Measurements from ENCODE around the gene RAD21L1.

Gene RAD21L1

DNA sequence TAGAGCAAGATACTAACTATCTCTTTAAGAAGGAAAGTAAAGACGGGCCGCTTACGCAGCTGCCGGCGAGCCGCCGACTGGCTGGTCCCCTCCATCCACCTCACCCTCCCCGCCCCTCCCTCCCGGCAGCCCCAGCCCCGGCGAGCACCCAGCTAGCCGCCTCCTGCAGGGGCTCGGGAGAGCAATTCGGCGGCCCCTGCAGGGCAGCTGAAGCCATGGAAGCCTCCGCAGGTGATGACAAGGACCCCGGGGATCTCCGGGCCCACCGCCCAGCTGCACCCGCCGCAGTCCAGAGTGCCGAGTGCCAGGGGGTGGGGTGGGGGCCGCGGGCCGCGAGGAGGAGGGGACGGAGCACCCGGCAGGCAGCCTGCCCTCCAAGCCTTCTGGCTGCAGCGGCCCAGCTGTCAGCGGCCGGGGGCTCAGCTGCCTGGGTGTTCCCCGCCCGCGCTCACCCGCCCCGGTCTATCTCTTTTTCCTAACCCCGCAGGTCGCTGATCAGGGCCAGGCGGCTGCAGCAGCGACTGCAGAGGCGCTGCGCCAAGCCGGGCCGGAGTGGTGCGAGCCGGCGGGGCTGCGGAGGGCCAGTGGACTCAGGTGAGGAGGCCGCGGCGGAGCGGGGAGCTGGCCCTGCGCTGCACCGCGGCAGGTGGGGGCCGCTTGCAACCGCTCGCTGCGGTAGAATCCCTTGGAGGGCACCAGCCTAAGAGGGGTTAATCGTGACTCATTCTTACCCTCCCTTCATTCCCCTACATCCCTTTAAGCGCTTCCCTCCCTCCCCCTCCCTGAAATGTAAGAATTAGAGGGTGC, 40.5 kb downstream of the RAD21L1 start, which contains the start of gene SNPH:
TSS of gene SNPH (plus strand) at position 128 of the 807 bp plus-strand sequence. CDS start 29,946 bp downstream, outside the sequence.
- Histone ChIP-seq H4K20me1 (ENCODE audit: control insufficient read depth, insufficient read depth, low read depth, low read length) (no peaks in the 10 kb centered on the region), H3K27ac (ENCODE audit: low read depth, low read length) (no peak within 1 kb of the TSS), H3K4me2 (ENCODE audit: low read length) (peak within 1 kb of the TSS; percentile 41; the same call in 1 of the 2 replicates), H3K27me3 (ENCODE audit: control insufficient read depth, low read length) (peaks cover 57% of the 10 kb centered on the region), H3F3A (ENCODE audit: control insufficient read depth, insufficient read depth) (no peaks in the 10 kb centered on the region), H3K9me3 (ENCODE audit: control insufficient read depth, insufficient read depth, low read length) (no peaks in the 10 kb centered on the region; the same call in none of the 2 replicates), H3K9me2 (replicated peaks; ENCODE audit: control insufficient read depth, low read length) (no peaks in the 10 kb centered on the region), H3K4me1 (ENCODE audit: control insufficient read depth, low read length) (no peaks in the 10 kb centered on the region; the same call in 1 of the 2 replicates), H3K4me3 (ENCODE audit: low read length) (peak within 1 kb of the TSS; percentile 21), H3K79me2 (ENCODE audit: control insufficient read depth, low read length) (no peaks in the 10 kb centered on the region), H3K36me3 (ENCODE audit: control insufficient read depth, low read length) (no peaks in the 10 kb centered on the region)
- peak; percentile 97 for TF ChIP-seq EZH2phosphoT487 (IDR thresholded peaks at IDR 0.05; ENCODE audit: borderline replicate concordance, low read length)
- TF ChIP-seq, protein P1, sequence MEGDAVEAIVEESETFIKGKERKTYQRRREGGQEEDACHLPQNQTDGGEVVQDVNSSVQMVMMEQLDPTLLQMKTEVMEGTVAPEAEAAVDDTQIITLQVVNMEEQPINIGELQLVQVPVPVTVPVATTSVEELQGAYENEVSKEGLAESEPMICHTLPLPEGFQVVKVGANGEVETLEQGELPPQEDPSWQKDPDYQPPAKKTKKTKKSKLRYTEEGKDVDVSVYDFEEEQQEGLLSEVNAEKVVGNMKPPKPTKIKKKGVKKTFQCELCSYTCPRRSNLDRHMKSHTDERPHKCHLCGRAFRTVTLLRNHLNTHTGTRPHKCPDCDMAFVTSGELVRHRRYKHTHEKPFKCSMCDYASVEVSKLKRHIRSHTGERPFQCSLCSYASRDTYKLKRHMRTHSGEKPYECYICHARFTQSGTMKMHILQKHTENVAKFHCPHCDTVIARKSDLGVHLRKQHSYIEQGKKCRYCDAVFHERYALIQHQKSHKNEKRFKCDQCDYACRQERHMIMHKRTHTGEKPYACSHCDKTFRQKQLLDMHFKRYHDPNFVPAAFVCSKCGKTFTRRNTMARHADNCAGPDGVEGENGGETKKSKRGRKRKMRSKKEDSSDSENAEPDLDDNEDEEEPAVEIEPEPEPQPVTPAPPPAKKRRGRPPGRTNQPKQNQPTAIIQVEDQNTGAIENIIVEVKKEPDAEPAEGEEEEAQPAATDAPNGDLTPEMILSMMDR (IDR thresholded peaks at IDR 0.05; ENCODE audit: low read depth, low read length, poor library complexity, severe bottlenecking), result no peak

DNA sequence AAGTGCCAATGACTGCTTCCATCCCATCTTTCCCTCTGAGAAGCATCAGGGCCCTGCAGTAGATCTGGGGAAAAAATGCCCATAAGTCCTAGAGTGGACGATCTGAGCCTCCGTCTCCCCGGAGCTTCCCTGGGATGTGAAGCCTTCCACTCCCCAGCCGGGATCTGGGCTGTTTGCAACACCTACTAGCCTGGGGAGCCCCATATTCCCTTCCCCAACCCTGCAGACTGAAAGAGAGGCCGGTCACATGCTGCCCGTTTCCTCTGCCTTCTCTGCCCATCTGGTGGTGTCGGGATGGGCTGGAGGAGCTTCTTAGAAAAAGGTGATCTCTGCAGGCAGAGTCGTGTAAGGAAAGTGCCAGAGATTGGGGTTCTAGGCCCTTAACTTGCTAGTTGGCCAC, 41.3 kb downstream of the RAD21L1 start:
- Histone ChIP-seq H3K9me2 (replicated peaks; ENCODE audit: control insufficient read depth, low read length) (no peaks in the 10 kb centered on the region), H3F3A (ENCODE audit: control insufficient read depth, insufficient read depth) (no peaks in the 10 kb centered on the region), H3K9me3 (ENCODE audit: control insufficient read depth, insufficient read depth, low read length) (no peaks in the 10 kb centered on the region; the same call in none of the 2 replicates), H4K20me1 (ENCODE audit: control insufficient read depth, insufficient read depth, low read depth, low read length) (no peaks in the 10 kb centered on the region), H3K79me2 (ENCODE audit: control insufficient read depth, low read length) (no peaks in the 10 kb centered on the region), H3K4me1 (ENCODE audit: control insufficient read depth, low read length) (no peaks in the 10 kb centered on the region; the same call in 1 of the 2 replicates), H3K4me3 (ENCODE audit: low read length) (no peak overlapping the region), H3K36me3 (ENCODE audit: control insufficient read depth, low read length) (no peaks in the 10 kb centered on the region), H3K4me2 (ENCODE audit: low read length) (no peak overlapping the region), H3K27me3 (ENCODE audit: control insufficient read depth, low read length) (peaks cover 56% of the 10 kb centered on the region), H3K27ac (ENCODE audit: low read depth, low read length) (no peak overlapping the region)
- no peak for TF ChIP-seq EZH2phosphoT487 (IDR thresholded peaks at IDR 0.05; ENCODE audit: borderline replicate concordance, low read length)
- TF ChIP-seq, protein P1 (IDR thresholded peaks at IDR 0.05; ENCODE audit: low read depth, low read length, poor library complexity, severe bottlenecking), result no peak

DNA sequence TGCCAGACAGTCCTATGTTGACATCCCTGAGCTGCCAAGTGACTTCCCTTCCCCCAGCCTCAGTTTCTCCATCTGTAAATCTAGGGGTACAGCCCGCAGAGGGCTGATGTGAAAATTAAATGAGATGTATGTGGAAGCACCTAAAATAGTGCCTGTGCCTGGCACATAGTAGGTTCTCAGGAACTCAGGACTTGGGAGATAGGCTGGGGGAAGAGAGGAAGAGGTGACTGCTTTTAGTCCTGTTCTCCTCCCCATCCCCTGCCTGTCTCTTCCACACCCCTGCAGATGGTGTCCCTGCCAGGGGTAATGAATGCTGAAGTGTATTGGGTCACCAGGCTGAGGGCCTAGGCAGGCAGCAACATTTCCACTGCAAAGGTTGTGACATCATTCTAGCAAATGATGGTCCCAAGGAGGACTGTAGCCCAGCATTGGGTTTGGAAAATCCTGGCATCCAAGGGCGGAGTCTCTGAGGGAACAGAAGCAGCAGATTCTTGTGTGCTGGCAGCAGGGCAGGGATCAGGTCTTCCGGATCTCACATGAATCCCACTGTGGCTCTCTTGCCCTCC, 42.0 kb downstream of the RAD21L1 start:
- H3K79me2 ChIP-seq (ENCODE audit: control insufficient read depth, low read length), result no peaks in the 10 kb centered on the region
- no peak overlapping the region for H3K27ac ChIP-seq (ENCODE audit: low read depth, low read length)
- peaks cover 56% of the 10 kb centered on the region for H3K27me3 ChIP-seq (ENCODE audit: control insufficient read depth, low read length)
- H3K36me3 ChIP-seq (ENCODE audit: control insufficient read depth, low read length), result no peaks in the 10 kb centered on the region
- H3K4me3 ChIP-seq (ENCODE audit: low read length), result no peak overlapping the region
- no peak overlapping the region for H3K4me2 ChIP-seq (ENCODE audit: low read length)
- no peaks in the 10 kb centered on the region for H3F3A ChIP-seq (ENCODE audit: control insufficient read depth, insufficient read depth)
- no peak for TF ChIP-seq EZH2phosphoT487 (IDR thresholded peaks at IDR 0.05; ENCODE audit: borderline replicate concordance, low read length)
- TF ChIP-seq, protein P1 (IDR thresholded peaks at IDR 0.05; ENCODE audit: low read depth, low read length, poor library complexity, severe bottlenecking), result no peak
- H3K9me3 ChIP-seq (ENCODE audit: control insufficient read depth, insufficient read depth, low read length), result no peaks in the 10 kb centered on the region; the same call in 1 of the 2 replicates
- H3K9me2 ChIP-seq (replicated peaks; ENCODE audit: control insufficient read depth, low read length), result no peaks in the 10 kb centered on the region
- no peaks in the 10 kb centered on the region for H4K20me1 ChIP-seq (ENCODE audit: control insufficient read depth, insufficient read depth, low read depth, low read length)
- H3K4me1 ChIP-seq (ENCODE audit: control insufficient read depth, low read length), result no peaks in the 10 kb centered on the region; the same call in 1 of the 2 replicates

Measured in DOHH2 (cell line).